ENCODE measurements around the gene C5orf34. TPM values are rescaled to one million over a fixed set of nuclear protein-coding genes. Genes with fewer than 3 reads are reported as not detected.

C5orf34 gene
- total RNA-seq, 1 donor: 1.8 TPM

DNA sequence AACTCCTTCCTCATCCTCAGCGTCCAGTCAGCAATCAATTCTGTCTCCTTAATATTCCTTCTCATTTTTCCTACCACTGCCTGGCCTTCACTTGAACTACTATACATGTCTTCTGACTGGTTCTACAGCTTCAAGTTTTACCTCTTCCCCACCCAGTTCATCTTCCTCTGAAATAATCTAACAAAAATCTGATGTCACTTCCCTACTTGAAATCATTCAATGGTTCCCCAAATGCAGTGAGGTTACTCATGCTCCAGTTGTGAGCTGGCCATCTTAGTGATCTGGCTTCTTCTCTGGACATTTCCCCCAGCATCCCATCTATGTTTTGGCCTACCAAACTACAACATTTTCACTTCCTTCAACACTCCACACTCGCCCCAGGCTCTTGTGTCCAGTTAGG lies 16.4 kb downstream of the C5orf34 start:
- DNase-seq (ENCODE audit: insufficient read length, low spot score, missing footprints): no peak
- peaks cover 5% of the 10 kb centered on the region for H3K36me3 ChIP-seq (ENCODE audit: insufficient read depth, low read length)
- no peaks in the 10 kb centered on the region for H3K79me2 ChIP-seq (ENCODE audit: insufficient read depth, low read length)
- H3K4me1 ChIP-seq (ENCODE audit: insufficient read depth, low read length): no peaks in the 10 kb centered on the region
- H3K9me3 ChIP-seq (ENCODE audit: low read depth, low read length): no peaks in the 10 kb centered on the region
- no peak overlapping the region for H3K27ac ChIP-seq (ENCODE audit: low read depth, low read length)
- H3K4me2 ChIP-seq (ENCODE audit: insufficient read depth, low read length): no peak overlapping the region
- H4K20me1 ChIP-seq (ENCODE audit: insufficient read depth, low read length): no peaks in the 10 kb centered on the region
- H3K4me3 ChIP-seq (ENCODE audit: insufficient read depth, low read length): no peak overlapping the region
- no peaks in the 10 kb centered on the region for H3K27me3 ChIP-seq (ENCODE audit: insufficient read depth, low read length)
- H2AFZ ChIP-seq (ENCODE audit: low read length): no peak overlapping the region
- TF ChIP-seq, protein P1, sequence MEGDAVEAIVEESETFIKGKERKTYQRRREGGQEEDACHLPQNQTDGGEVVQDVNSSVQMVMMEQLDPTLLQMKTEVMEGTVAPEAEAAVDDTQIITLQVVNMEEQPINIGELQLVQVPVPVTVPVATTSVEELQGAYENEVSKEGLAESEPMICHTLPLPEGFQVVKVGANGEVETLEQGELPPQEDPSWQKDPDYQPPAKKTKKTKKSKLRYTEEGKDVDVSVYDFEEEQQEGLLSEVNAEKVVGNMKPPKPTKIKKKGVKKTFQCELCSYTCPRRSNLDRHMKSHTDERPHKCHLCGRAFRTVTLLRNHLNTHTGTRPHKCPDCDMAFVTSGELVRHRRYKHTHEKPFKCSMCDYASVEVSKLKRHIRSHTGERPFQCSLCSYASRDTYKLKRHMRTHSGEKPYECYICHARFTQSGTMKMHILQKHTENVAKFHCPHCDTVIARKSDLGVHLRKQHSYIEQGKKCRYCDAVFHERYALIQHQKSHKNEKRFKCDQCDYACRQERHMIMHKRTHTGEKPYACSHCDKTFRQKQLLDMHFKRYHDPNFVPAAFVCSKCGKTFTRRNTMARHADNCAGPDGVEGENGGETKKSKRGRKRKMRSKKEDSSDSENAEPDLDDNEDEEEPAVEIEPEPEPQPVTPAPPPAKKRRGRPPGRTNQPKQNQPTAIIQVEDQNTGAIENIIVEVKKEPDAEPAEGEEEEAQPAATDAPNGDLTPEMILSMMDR (IDR thresholded peaks at IDR 0.05; ENCODE audit: extremely low read depth, low read depth, low read length): no peak

DNA sequence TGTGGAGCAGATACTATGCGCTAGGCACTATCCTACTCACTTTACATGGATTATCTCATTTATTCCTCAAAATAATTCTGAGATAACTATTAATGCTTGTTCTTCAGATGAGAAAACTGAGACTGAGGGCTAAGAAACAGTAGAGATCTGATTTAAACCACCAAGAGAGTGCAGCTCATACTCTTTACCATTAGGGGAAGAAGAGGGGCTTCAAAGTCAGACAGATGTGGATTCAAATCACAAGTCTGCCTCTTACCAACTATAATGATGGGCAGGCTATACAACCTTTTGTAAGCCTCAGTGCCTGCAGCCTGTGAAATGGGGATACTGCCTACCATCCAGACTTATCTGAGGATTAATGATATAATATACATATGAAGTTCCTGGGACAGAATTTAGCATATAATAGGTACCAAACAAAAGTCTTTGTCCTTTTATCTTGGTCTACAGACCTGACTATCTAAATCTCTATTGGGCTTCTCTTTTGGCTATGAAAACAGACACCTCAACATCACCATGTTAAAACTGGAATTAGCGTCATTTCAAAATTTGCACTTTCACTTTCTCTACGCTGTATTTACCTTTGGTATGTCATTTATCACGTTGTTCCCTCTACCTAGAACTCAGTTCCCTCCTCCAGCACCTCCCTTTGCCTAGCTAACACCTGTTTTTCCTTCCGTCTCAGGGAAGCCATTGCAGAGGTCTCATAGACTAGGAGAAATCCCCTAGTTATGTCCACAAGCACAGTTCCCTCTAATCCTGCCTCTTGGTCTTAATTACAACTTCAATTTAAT lies 17.4 kb downstream of the C5orf34 start:
- H3K36me3 ChIP-seq (ENCODE audit: insufficient read depth, low read length): peaks cover 1% of the 10 kb centered on the region
- no peaks in the 10 kb centered on the region for H4K20me1 ChIP-seq (ENCODE audit: insufficient read depth, low read length)
- no peak overlapping the region for H3K4me3 ChIP-seq (ENCODE audit: insufficient read depth, low read length)
- H2AFZ ChIP-seq (ENCODE audit: low read length): no peak overlapping the region
- DNase-seq (ENCODE audit: insufficient read length, low spot score, missing footprints): no peak
- no peak overlapping the region for H3K4me2 ChIP-seq (ENCODE audit: insufficient read depth, low read length)
- no peaks in the 10 kb centered on the region for H3K27me3 ChIP-seq (ENCODE audit: insufficient read depth, low read length)
- TF ChIP-seq, protein P1 (IDR thresholded peaks at IDR 0.05; ENCODE audit: extremely low read depth, low read depth, low read length): no peak
- H3K79me2 ChIP-seq (ENCODE audit: insufficient read depth, low read length): no peaks in the 10 kb centered on the region
- no peak overlapping the region for H3K27ac ChIP-seq (ENCODE audit: low read depth, low read length)
- no peaks in the 10 kb centered on the region for H3K4me1 ChIP-seq (ENCODE audit: insufficient read depth, low read length)
- H3K9me3 ChIP-seq (ENCODE audit: low read depth, low read length): no peaks in the 10 kb centered on the region

DNA sequence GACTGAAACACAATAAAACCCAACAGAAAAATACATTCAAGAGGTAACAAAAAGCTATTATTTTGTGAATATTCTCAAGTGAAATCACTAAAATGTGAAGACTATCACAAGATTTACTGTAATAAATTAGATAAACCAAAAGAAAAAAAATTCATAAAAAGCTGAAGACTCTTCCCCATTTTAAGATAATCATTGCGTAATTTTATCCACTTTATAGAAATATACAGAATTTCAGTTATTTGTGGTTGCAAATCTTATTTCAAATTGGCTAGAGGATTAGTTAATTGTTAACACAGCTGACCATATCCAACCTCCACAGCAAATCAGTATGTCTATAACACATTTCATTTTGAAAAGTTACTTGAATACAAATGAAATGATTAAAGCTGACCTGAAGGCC lies 23.6 kb downstream of the C5orf34 start:
- H3K36me3 ChIP-seq (ENCODE audit: insufficient read depth, low read length): no peaks in the 10 kb centered on the region
- no peaks in the 10 kb centered on the region for H3K27me3 ChIP-seq (ENCODE audit: insufficient read depth, low read length)
- no peak overlapping the region for H3K27ac ChIP-seq (ENCODE audit: low read depth, low read length)
- DNase-seq (ENCODE audit: insufficient read length, low spot score, missing footprints): no peak
- H2AFZ ChIP-seq (ENCODE audit: low read length): no peak overlapping the region
- TF ChIP-seq, protein P1 (IDR thresholded peaks at IDR 0.05; ENCODE audit: extremely low read depth, low read depth, low read length): no peak
- H3K79me2 ChIP-seq (ENCODE audit: insufficient read depth, low read length): no peaks in the 10 kb centered on the region
- no peaks in the 10 kb centered on the region for H3K4me1 ChIP-seq (ENCODE audit: insufficient read depth, low read length)
- no peaks in the 10 kb centered on the region for H3K9me3 ChIP-seq (ENCODE audit: low read depth, low read length)
- H3K4me3 ChIP-seq (ENCODE audit: insufficient read depth, low read length): no peak overlapping the region
- H4K20me1 ChIP-seq (ENCODE audit: insufficient read depth, low read length): no peaks in the 10 kb centered on the region
- no peak overlapping the region for H3K4me2 ChIP-seq (ENCODE audit: insufficient read depth, low read length)

DNA sequence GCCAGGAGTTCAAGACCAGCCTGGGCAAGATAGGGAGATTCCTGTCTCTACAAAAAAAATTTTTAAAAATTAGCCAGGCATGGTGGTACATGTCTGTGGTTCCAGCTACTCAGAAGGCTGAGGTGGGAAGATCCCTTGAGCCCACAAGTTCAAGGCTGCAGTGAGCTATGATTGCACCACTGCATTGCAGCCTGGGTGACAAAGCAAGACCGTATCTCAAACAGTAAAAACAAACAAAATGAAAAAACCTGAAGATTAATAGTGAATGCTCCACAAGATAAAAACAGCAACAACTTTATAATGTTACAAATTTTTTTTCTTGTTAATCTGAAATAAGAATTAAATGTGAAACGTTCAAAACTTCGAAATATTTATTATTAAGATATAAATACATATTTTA lies 28.6 kb downstream of the C5orf34 start:
- Histone ChIP-seq H3K9me3 (ENCODE audit: low read depth, low read length) (no peaks in the 10 kb centered on the region), H3K36me3 (ENCODE audit: insufficient read depth, low read length) (no peaks in the 10 kb centered on the region), H4K20me1 (ENCODE audit: insufficient read depth, low read length) (no peaks in the 10 kb centered on the region), H3K27me3 (ENCODE audit: insufficient read depth, low read length) (no peaks in the 10 kb centered on the region), H2AFZ (ENCODE audit: low read length) (no peak overlapping the region), H3K27ac (ENCODE audit: low read depth, low read length) (no peak overlapping the region), H3K79me2 (ENCODE audit: insufficient read depth, low read length) (peaks cover 24% of the 10 kb centered on the region), H3K4me2 (ENCODE audit: insufficient read depth, low read length) (no peak overlapping the region), H3K4me3 (ENCODE audit: insufficient read depth, low read length) (no peak overlapping the region), H3K4me1 (ENCODE audit: insufficient read depth, low read length) (peaks cover 12% of the 10 kb centered on the region)
- TF ChIP-seq, protein P1 (IDR thresholded peaks at IDR 0.05; ENCODE audit: extremely low read depth, low read depth, low read length): no peak
- no peak for DNase-seq (ENCODE audit: insufficient read length, low spot score, missing footprints)
